Measurements from ENCODE around the gene KIF1B. TPM values are rescaled to one million over a fixed set of nuclear protein-coding genes. Genes with fewer than 3 reads are reported as not detected.

Gene KIF1B
- total RNA-seq, 1 experiment from 2014 or later, result 22.7 TPM

GRCh38 chr1:10400013-10400412, 189.6 kb downstream of the KIF1B start:
- DNase-seq, result no peak
- intact Hi-C loops (cut with micrococcal nuclease; ENCODE audit: unreplicated experiment), result no loop called here
- TF ChIP-seq EZH2 (IDR thresholded peaks at IDR 0.05; ENCODE audit: low read depth), result no peak
- Histone ChIP-seq H3K4me2 (peak overlapping the region; percentile 94), H2AFZ (no peak overlapping the region), H3K27me3 (ENCODE audit: insufficient read depth, low read depth) (no peaks in the 10 kb centered on the region), H3F3A (ENCODE audit: insufficient read depth, low read depth) (peaks cover 17% of the 10 kb centered on the region; the same call in 1 of the 2 replicates), H3K9me2 (ENCODE audit: insufficient read depth) (no peaks in the 10 kb centered on the region), H3K36me3 (ENCODE audit: low read depth) (peaks cover 43% of the 10 kb centered on the region), H3K9me3 (ENCODE audit: insufficient read depth, low read depth) (no peaks in the 10 kb centered on the region), H3K4me3 (peak overlapping the region; percentile 94), H3K4me1 (replicated peaks; ENCODE audit: insufficient read depth) (peaks cover 25% of the 10 kb centered on the region), H4K20me1 (ENCODE audit: insufficient read depth) (peaks cover 6% of the 10 kb centered on the region; the same call in 1 of the 2 replicates), H3K27ac (peak overlapping the region; percentile 89), H3K79me2 (ENCODE audit: low read depth) (peaks cover 75% of the 10 kb centered on the region)
- CTCF ChIA-PET, result no interaction called here
- BruUV-seq (replicated peaks), result no TSS peak
- POLR2A ChIA-PET (ENCODE audit: unreplicated experiment), result interaction anchor here (0.7 kb wide), 1 partner anchor 13 kb away, joined by 6 read pairs; no protein-coding TSS in a partner anchor

GRCh38 chr1:10401281-10401680, 190.9 kb downstream of the KIF1B start:
- Histone ChIP-seq H3F3A (ENCODE audit: insufficient read depth, low read depth) (peaks cover 17% of the 10 kb centered on the region; the same call in 1 of the 2 replicates), H4K20me1 (ENCODE audit: insufficient read depth) (peaks cover 6% of the 10 kb centered on the region; the same call in 1 of the 2 replicates), H3K4me1 (replicated peaks; ENCODE audit: insufficient read depth) (peaks cover 25% of the 10 kb centered on the region), H3K4me2 (peak overlapping the region; percentile 94), H3K27me3 (ENCODE audit: insufficient read depth, low read depth) (no peaks in the 10 kb centered on the region), H3K9me3 (ENCODE audit: insufficient read depth, low read depth) (no peaks in the 10 kb centered on the region), H3K27ac (peak overlapping the region; percentile 89), H3K9me2 (ENCODE audit: insufficient read depth) (no peaks in the 10 kb centered on the region), H3K4me3 (peak overlapping the region; percentile 94), H2AFZ (no peak overlapping the region), H3K79me2 (ENCODE audit: low read depth) (peaks cover 76% of the 10 kb centered on the region), H3K36me3 (ENCODE audit: low read depth) (peaks cover 45% of the 10 kb centered on the region)
- BruUV-seq (replicated peaks), result no TSS peak
- CTCF ChIA-PET, result no interaction called here
- intact Hi-C loops (cut with micrococcal nuclease; ENCODE audit: unreplicated experiment), result no loop called here
- TF ChIP-seq CTCF (conservative IDR thresholded peaks at IDR 0.05), result no peak
- TF ChIP-seq EZH2 (IDR thresholded peaks at IDR 0.05; ENCODE audit: low read depth), result no peak
- DNase-seq, result no peak
- POLR2A ChIA-PET (ENCODE audit: unreplicated experiment), result interaction anchor here (0.6 kb wide), 1 partner anchor 14 kb away, joined by 5 read pairs; no protein-coding TSS in a partner anchor

- TF ChIP-seq EZH2 (IDR thresholded peaks at IDR 0.05; ENCODE audit: low read depth) (no peak), CTCF (conservative IDR thresholded peaks at IDR 0.05) (no peak)
- Histone ChIP-seq H4K20me1 (ENCODE audit: insufficient read depth) (peaks cover 6% of the 10 kb centered on the region; the same call in 1 of the 2 replicates), H3K4me1 (replicated peaks; ENCODE audit: insufficient read depth) (peaks cover 25% of the 10 kb centered on the region), H2AFZ (no peak overlapping the region), H3K27ac (peak overlapping the region; percentile 6; the same call in 1 of the 2 replicates), H3K36me3 (ENCODE audit: low read depth) (peaks cover 54% of the 10 kb centered on the region), H3K27me3 (ENCODE audit: insufficient read depth, low read depth) (no peaks in the 10 kb centered on the region), H3K9me2 (ENCODE audit: insufficient read depth) (no peaks in the 10 kb centered on the region), H3K79me2 (ENCODE audit: low read depth) (peaks cover 64% of the 10 kb centered on the region), H3K4me2 (0 out of 2 replicates have a peak overlapping the region, but pooled peaks have one; percentile 1), H3K4me3 (no peak overlapping the region), H3F3A (ENCODE audit: insufficient read depth, low read depth) (peaks cover 17% of the 10 kb centered on the region; the same call in 1 of the 2 replicates), H3K9me3 (ENCODE audit: insufficient read depth, low read depth) (no peaks in the 10 kb centered on the region)
- POLR2A ChIA-PET (ENCODE audit: unreplicated experiment), result interaction anchor here (0.5 kb wide), 2 partner anchors 8 to 246 kb away, joined by 3 read pairs; no protein-coding TSS in a partner anchor
- CTCF ChIA-PET, result no interaction called here
- no TSS peak for BruUV-seq (replicated peaks)
- no peak for DNase-seq
- intact Hi-C loops (cut with micrococcal nuclease; ENCODE audit: unreplicated experiment), result no loop called here
Measured at GRCh38 chr1:10402729-10403274, 192.4 kb downstream of the KIF1B start.
